NAMALWA (cell line): ENCODE measurements around the gene DHRS11.

Source experiments
- DNase-seq: peaks from one replicate; pipeline ENCODE4 v3.0.0-alpha.2; 2015; ENCODE audit warnings: low spot score

DHRS11 gene, protein sequence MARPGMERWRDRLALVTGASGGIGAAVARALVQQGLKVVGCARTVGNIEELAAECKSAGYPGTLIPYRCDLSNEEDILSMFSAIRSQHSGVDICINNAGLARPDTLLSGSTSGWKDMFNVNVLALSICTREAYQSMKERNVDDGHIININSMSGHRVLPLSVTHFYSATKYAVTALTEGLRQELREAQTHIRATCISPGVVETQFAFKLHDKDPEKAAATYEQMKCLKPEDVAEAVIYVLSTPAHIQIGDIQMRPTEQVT

DNA sequence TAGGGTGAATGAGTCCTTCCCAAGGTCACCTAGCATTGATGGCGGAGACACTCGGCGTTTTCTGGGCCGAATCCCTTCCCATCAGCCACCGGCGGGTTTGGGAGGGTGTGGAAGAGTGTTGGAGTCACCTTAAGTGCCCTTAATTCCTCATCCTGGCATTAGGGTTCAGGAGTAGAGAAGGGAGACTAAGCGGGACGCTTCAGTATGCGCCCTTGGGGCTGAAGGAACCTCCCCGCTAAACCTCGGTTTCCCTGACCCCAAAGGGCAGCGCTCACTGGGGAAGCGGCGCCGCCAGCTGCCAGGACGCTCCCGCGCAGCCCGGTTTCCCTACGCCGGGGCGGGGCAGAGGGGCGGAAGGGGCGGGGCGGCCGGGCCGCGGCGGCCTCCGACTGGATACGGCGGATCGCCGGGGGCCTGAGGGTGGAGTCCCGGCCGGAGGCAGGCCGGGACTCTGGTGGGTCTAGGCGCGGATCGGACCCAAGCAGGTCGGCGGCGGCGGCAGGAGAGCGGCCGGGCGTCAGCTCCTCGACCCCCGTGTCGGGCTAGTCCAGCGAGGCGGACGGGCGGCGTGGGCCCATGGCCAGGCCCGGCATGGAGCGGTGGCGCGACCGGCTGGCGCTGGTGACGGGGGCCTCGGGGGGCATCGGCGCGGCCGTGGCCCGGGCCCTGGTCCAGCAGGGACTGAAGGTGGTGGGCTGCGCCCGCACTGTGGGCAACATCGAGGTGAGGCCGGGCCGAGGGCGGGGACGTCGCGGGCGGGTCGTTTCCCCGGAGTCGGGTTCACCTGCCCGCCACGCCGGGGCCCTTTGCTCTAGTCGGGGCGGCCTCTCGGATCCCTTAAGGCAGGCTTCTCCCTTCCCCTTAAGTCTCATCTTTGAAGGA lies at the start of gene DHRS11:
TSS of gene DHRS11 (plus strand) at position 446 of the 882 bp plus-strand sequence. CDS start at position 577, 131 bp downstream.
- DNase-seq: peak; percentile 80

DNA sequence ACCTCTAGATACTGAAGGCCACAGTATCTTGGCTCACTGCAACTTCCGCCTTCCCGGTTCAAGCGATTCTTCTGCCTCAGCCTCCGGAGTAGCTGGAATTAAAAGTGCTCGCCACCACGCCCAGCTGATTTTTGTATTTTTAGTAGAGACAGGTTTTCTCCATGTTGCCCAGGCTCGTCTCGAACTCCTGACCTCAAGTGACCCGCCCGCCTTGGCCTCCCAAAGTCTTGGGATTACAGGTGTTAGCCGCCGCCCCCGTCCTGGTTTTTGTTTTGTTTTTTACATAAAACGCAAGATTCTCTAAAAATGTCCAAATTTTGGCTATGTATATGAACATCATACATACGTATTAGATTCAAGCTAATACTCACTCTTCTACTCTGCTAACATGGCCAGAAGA lies 48.9 kb upstream of the DHRS11 start:
- DNase-seq: no peak

DNA sequence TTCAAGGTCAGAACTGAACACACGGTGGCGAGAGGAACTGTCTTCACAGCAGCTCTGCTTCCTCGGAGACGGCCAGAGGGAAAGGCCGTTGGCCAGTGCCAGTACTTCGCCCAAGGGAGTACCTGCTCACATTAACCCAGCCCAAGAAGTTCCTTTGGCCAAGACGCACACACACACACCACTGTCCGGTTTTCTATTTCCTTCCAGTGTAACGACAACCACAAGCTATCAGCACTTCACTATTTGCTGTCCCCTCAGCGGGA lies 47.7 kb upstream of the DHRS11 start:
- peak; percentile 72 for DNase-seq

DNA sequence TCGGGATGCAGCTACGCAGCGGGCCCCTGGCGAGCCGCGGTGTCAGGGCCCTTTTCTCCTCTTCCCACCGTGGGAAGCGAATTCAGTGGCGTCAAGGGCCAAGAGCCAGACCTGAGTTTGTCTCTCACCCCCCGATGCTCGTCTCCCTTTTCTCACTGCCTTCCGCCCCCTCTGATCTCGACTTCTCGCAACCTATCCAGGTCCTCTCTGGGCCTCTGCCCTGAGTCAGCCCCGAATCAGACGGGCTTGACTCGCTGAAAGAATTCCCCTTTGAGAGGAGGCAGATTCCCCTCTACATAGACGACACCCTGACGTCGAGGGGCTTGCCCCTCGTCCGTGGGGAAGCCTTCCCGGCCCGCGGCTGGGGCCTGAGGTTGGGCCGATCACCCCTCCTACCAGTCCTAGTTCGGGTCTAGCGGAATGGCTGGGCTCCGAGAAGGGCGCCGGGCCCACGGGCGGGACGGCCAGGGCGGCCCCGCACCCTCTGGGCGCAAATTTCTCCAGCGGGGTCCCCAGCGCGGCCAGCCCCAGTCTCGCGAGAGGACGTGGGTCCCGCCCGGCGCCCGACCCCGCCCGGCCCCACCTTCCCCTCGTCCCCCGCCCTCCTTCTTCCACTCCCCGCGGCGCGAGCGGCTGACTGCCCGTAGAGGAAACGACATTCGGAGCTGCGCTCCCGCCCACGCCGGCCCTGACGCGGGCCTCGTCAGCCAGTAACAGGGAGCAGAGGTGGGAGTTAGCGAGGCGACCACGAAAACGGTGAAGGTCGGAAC lies 47.2 kb upstream of the DHRS11 start, which contains the start of gene GGNBP2:
TSS of gene GGNBP2 (plus strand) at position 613 of the 770 bp plus-strand sequence. CDS start 806 bp downstream, outside the sequence.
- DNase-seq: peak; percentile 95

DNA sequence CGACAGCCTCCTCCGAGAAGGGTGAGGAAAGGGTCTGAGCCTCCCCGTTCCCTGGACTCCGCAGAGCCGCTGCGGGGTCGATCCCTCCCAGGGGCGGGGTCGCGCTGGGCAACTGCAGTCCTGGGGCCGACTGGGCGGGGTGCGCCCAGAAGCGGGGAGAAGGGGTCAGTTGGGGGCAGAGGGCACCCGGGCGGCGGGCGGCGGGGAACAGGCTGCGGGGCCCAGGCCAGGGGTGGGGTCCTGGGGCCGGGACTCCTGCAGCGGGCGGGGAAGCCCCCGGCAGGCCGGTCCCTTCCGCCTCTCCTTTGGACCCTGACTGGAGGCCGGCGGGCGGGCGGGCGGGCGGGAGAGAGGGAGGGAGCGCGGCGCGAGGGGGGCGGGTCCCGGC lies 46.6 kb upstream of the DHRS11 start:
- DNase-seq: no peak

DNA sequence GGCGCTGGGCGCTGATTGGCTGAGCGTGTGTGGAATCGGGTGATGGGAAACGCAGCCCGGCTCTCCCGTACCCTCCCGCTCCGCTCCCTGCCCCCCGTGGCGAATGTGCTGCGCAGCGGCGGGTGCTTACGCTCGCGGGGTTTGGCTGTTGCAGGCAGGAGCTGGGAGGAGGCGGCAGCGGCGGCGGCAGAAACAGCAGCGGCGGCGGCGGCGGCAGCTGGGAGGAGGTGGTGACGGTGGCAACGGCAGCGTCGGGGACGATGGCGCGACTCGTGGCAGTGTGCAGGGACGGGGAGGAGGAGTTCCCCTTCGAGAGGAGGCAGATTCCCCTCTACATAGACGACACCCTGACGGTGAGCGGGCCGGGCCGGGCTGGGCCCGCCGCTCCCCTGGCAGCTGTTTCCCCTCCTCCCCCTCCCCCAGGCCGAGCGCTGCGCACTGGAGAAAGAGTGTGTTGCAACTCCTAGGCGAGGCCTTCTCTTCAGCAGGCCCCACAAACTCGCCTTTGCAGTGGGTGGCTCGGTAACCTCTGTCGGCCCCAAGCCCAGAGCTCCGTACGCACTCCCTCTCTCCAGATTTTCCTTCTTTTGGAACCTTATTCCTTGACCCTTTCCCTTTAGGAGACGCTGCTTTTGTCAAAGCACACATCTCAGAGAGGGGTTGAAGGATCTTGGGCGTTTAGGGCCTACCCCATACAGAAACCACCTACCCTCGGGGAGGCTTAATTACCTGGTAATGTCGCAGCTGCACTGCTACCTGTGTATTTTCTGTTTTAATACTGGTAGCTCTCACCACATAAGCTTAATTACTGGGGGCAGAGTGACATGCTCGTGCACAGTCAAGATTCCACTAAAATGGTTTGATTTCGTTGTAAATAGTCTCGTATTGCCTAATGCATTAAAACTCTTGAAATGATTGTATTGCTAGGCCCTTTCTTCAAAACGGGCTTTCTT lies 45.9 kb upstream of the DHRS11 start:
- peak; percentile 96 for DNase-seq

DNA sequence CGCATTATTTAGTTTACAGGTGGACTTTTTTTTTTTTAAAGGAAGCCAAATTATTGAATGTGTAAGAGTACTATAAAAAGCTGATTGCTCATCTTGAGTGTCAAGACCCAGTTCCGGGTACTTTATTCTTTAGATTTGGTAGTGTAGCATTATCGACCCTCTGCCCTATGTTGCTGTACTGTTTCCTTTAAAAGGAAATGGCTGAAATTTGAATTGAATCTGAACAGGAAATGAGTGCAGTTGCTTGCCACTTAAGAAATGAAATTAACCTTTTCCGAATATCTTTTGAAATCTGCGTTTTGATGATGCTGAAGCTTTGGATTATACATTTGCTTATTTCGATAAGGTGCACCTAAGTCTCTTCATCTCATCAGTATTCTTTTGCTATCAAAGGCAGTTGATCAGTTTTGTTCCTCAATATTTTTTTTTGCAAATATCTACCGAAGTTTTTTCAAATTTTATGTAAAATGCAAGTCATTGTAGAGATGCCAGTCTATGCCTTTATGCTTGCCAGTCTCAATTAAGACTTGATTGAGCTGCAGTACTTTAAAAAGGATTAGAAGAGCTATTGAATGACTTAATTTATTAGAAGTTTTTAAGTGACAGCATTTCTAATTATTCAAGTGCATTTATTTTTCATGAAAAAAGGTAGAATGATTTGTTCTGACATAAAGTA lies 45.1 kb upstream of the DHRS11 start:
- peak; percentile 54 for DNase-seq

DNA sequence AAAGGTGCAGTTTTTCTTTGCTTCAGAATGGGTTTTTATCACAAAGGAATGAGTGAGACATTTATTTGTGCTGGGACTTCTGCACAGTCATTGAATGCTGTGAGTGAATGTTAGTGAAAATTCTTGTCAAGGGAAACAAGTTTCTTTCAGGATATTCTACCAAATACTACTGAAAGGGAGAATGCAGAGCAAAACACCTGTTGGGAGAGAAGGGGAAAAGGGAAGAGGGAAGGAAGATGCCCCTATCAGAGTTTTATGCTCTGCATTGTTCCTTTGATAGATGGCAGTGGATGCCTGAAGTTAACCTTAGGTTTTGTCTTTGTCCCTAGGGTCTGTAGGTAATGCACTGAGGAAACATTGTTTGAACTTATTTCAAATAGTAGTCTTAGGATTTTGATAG lies 43.9 kb upstream of the DHRS11 start:
- DNase-seq: no peak

DNA sequence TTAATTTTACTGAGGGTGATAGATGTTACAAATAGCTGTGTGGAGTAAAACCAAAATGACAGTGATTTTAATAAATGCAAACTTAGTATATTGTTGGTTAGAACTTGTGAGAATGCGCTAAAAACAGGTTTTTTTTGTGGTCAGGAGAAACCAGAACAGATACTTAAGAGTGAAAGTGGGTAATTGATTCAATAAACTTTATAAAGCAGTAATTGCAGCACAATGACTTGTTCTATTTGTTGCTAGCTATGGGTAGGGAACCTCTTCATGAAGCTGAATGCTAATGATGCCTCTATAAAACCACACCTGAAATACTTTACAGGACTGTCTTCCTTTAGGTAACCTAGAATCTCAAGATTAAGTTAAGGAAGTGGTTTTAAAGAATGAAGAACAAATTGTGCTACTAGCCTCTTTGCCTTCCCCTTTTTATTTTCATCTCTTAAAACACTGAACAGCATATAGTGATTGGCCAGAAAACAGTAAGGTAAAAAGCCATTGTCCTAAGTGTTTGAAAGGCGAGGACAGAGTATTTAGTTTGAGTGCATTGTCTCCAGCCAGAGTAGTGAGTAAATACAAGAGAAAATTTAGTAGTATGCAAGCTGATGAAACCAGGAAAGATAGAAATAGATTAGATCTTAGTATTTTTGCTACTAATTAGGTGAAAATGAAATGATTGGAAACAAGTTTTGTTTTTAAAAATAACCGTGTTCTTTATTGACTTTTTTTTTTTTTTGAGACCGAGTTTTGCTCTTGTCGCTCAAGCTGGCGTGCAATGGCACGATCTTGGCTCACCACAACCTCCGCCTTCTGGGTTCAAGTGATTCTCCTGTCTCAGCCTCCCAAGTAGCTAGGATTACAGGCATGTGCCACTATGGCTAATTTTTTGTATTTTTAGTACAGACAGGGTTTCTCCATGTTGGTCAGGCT lies 40.9 kb upstream of the DHRS11 start:
- DNase-seq: peak; percentile 51

DNA sequence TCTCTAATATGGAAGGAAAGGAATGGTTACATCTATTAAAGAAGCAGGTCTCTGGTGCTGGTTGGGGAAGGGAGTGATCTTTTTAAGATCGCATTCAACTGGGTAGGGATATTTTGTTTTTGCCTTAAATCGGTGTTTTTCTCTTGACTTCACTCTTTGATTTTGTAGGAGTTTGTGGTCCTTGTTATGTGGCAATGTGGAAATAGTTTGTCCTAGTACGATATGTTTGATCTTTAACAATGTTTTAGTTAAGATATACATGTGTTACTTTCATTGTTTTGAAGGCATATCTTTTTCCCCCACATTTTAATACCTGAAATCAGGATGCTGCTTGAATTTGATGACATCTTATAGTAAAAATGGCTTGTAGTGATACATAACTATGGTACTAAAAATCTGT lies 38.2 kb upstream of the DHRS11 start:
- no peak for DNase-seq

DNA sequence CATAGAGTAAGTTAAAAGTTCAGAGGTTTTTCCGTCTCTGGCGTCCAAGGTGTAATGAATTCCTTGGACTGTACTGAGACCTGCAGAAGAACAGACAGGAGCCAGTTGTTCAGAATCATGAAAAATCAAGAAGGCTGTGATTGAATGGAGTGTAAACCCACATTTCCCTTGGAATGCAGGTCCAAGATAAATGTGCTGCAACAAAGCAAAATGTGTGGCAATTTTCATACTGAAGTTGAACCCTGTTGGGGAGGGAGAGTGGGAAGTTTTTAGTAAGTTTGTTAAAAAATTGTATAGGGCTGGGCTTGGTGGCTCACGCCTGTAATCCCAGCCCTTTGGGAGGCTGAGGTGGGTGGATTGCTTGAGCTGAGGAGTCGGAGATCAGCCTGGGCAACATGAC lies 25.6 kb upstream of the DHRS11 start:
- no peak for DNase-seq

DNA sequence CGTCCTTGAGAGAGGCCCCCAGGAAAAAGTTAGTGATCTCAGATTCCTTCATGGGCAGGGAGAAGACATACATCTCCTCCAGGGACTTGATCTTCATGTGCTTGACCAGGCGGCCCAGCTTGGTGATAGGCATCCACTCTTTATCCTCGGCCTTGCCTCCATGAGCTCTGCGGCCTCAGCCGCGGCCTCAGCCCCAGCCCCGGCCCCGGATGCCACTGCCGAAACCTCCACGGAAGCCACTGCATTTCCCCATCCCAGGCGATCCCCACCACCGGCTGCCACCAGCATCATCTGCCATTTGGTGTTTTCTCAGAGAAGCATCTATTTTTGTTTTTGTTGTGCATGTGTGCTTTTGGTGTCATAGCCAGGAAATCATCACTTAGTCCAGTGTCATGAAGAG lies 16.7 kb upstream of the DHRS11 start:
- no peak for DNase-seq

DNA sequence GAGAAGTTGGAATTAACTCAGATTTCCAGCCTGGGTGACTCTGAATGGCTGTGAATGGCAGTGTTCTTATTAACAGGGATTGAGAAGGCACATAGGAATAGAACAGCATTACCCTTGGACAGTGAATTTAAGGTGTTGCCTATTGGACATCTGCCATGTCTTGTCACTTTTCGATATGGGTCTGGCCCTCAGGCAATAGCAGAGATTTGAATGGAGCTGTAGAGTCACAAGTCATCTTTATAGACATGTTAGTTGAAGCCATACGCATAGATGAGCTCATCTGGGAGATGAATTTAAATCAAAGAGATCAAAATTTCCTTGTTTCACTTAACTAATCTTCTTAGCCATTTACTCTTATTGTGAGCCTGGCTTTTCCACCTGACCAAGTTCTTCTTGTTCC lies 14.9 kb upstream of the DHRS11 start:
- no peak for DNase-seq

DNA sequence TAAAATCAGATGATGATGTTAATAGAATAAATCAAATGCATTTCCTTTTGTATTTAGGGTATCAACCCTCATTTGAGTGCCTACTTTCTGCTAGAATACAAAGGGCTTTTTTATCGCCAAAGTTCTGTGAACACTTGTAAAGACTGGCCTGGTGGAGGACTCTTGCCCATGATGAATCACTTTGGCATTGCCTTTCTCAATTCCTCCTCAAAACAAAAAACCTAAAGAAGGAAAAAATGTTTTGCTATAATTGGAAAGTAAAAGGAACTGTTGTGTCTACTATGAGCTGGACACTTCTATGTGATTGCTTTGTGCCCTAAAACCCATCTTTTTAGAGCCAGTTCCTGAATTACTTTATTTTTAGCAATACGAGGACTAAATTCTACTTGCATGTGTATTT lies 13.0 kb upstream of the DHRS11 start:
- DNase-seq: no peak

DNA sequence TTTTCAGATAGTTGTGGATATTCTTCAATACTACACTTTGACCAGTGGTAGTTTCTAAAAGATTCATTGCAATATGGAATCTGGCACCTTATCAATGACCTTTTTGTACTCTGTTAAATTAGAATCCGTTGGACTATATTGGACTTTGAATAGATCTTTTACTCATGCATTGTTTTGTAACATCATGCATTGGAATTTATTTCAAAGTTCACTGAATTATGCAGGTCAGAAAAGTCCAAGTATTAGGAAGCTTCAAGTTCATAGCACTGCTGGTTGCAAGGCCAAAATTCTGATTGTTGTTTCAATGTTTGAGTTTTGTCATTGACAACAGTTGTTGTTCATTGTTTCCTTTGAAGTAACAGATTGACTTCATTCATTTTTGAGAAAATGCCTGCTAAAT lies 7.9 kb upstream of the DHRS11 start:
- no peak for DNase-seq

DNA sequence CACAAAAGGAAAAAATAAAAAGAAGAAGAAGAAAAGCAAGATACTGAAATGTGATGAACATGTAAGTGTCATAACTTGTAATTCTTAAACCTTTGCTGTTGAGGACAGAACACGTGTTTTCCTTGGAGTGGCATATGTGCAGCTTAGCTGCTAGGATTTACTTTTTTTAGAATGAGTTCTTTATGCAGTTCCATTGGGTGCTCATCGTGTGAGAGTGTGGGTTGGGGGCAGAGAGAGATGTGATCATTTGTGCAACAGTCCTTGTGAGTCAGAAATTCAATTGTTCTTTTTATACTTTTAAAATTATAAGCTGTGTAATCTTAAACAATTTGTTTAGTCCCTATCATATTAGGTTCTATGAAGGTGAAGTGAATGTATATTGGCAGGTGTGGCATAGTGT lies 5.5 kb upstream of the DHRS11 start:
- DNase-seq: no peak

DNA sequence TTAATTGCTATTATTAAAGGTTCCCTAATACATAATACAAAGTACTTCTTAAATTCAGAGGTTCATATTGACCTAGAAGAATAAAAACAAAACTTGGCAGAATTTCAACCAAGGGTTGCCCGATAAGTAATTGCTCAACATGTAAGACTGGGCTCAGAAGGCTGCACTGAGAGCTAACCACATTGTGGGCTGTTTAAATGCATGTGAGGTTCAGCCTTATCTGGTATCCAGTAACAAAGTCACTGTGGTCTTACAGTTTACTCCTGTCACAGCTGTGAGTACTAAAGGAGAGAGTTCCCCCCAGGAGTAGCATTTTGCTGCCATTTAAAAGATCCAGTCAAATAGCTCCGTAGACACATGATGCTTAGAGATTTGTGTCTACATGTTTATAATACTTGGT lies 1.6 kb upstream of the DHRS11 start:
- peak; percentile 19 for DNase-seq

DNA sequence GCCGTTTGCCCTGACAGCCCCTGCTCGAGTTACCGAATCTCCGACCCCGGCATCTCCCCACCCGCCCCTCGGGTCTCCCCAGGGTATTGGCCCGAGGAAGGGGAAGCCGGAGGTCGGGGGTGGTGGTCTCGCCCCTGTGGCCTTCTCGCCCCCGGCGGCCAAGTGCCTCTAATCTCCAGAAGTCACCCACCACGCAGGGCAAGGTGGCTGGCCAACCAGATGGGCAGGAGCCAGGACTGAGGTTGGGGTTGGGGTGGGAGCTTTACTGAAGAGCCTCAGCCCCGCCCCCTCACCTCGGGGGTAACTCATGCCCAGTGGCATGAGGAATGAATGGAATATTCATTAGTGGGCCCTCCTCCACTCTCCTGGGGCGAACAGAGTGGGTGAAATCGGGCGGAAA lies 637 bp downstream of the DHRS11 start:
- peak; percentile 29 for DNase-seq

DNA sequence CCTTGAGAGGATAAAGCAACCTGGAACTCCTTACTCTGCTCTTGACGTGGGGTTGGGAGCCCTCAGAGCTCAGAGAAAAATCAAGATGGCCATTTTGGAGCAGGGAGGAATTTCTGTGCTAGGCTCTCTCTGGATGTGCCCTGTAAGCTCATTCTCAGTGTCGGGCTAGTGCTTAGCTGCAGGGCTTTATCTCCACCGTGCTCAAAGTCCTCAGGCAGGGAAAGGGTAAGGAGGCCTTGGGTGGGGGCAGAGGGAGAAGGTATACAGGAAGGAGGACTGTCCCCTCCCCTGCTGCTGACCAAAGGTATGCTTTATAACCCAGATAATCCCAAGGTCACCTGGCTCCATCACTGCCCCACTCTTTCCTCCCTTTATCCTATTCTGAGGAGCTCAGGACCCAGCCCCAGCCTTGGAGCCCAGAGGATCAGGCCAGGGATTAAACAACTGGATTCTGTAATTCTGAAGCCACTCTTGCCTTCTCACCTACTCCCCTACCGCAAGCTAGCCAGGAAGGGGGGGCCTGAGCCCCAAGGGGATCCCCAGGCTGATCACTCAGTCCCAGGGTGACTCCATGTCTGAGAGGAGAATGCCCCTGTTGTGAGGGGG lies 1.1 kb downstream of the DHRS11 start:
- DNase-seq: no peak
